Fibroblast of upper back skin (primary cell): ENCODE measurements around the gene PDPK1.
"Not testable (repeated sequence)": the region's sequence is repeated elsewhere in the genome, so short reads cannot be mapped to it uniquely, and the experiment has no call there.

Experiments
- DNase-seq: peaks from one replicate; pipeline ENCODE4 v3.0.0-alpha.2; 2013

PDPK1 gene

GRCh38 chr16:2550283-2550878 lies 12.6 kb downstream of the PDPK1 start:
- DNase-seq = not testable (repeated sequence)

GRCh38 chr16:2551420-2551889 lies 13.6 kb downstream of the PDPK1 start:
- peak; percentile 32 for DNase-seq

GRCh38 chr16:2554709-2555425 lies 17.0 kb downstream of the PDPK1 start:
- DNase-seq = not testable (repeated sequence)

GRCh38 chr16:2557150-2557549 lies 19.3 kb downstream of the PDPK1 start:
- not testable (repeated sequence) for DNase-seq

GRCh38 chr16:2560131-2560797 lies 22.4 kb downstream of the PDPK1 start:
- not testable (repeated sequence) for DNase-seq

GRCh38 chr16:2560798-2561133 lies 22.9 kb downstream of the PDPK1 start:
- DNase-seq = not testable (repeated sequence)

GRCh38 chr16:2567506-2567905 lies 29.7 kb downstream of the PDPK1 start:
- not testable (repeated sequence) for DNase-seq

- DNase-seq = not testable (repeated sequence)
Measured at GRCh38 chr16:2568573-2568972, 30.8 kb downstream of the PDPK1 start.

GRCh38 chr16:2572704-2573103 lies 34.9 kb downstream of the PDPK1 start:
- DNase-seq = not testable (repeated sequence)

- DNase-seq = not testable (repeated sequence)
Measured at GRCh38 chr16:2575839-2576238, 38.0 kb downstream of the PDPK1 start.

GRCh38 chr16:2577044-2577443 lies 39.2 kb downstream of the PDPK1 start:
- not testable (repeated sequence) for DNase-seq

GRCh38 chr16:2578905-2579304 lies 41.1 kb downstream of the PDPK1 start:
- not testable (repeated sequence) for DNase-seq

- not testable (repeated sequence) for DNase-seq
Measured at GRCh38 chr16:2580143-2580542, 42.3 kb downstream of the PDPK1 start.

GRCh38 chr16:2580818-2581217 lies 43.0 kb downstream of the PDPK1 start:
- DNase-seq = not testable (repeated sequence)

GRCh38 chr16:2584729-2585650 lies 47.2 kb downstream of the PDPK1 start:
- peak; percentile 13 for DNase-seq

GRCh38 chr16:2585651-2586081 lies 47.8 kb downstream of the PDPK1 start:
- DNase-seq = no peak

GRCh38 chr16:2586241-2586640 lies 48.4 kb downstream of the PDPK1 start:
- no peak for DNase-seq

- no peak for DNase-seq
Measured at GRCh38 chr16:2586901-2587480, 49.2 kb downstream of the PDPK1 start.

GRCh38 chr16:2587891-2588565 lies 50.2 kb downstream of the PDPK1 start:
- DNase-seq = no peak

GRCh38 chr16:2591476-2592240 lies 53.8 kb downstream of the PDPK1 start:
- no peak for DNase-seq

- DNase-seq = no peak
Measured at GRCh38 chr16:2592786-2593185, 55.0 kb downstream of the PDPK1 start.
